GM12874 (cell line): ENCODE data around the gene RILPL2.

ENCODE experiments used
- TF ChIP-seq, protein P1 (sequence below): IDR thresholded peaks from 2 replicates; pipeline ENCODE4 v1.5.1; 2011; ENCODE audit warnings: low read depth, mild to moderate bottlenecking, control low read depth, low read length, moderate library complexity; ENCODE audit not compliant: insufficient read depth

The RILPL2 gene

GRCh38 chr12:123436017-123436964, at the start of gene RILPL2:
Gene RILPL2 (minus strand): TSS chr12:123436684. CDS start chr12:123436420, 264 bp downstream.
- TF ChIP-seq, protein P1, sequence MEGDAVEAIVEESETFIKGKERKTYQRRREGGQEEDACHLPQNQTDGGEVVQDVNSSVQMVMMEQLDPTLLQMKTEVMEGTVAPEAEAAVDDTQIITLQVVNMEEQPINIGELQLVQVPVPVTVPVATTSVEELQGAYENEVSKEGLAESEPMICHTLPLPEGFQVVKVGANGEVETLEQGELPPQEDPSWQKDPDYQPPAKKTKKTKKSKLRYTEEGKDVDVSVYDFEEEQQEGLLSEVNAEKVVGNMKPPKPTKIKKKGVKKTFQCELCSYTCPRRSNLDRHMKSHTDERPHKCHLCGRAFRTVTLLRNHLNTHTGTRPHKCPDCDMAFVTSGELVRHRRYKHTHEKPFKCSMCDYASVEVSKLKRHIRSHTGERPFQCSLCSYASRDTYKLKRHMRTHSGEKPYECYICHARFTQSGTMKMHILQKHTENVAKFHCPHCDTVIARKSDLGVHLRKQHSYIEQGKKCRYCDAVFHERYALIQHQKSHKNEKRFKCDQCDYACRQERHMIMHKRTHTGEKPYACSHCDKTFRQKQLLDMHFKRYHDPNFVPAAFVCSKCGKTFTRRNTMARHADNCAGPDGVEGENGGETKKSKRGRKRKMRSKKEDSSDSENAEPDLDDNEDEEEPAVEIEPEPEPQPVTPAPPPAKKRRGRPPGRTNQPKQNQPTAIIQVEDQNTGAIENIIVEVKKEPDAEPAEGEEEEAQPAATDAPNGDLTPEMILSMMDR, result 0 out of 2 replicates have a peak, but pooled peaks have one; percentile 6

DNA sequence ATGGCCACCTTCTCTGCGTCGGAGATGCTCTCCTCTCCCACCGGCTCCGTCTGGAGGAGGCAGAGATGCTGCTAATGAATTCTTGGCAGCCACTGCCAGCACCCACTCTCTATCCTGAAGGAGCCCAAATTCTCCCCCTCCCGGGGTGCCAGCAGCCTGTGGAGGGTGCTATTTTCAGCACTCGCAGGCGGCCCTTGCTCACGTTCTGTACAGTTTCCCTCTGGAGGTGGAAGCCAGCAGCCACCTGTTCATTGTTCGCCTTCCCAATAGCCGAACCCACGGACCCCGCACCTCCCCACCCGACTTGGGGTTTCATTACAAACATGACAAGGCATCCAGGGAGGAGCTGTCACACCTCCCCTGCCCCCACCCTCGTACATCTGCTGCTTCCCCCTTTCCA, 49.3 kb upstream of the RILPL2 start:
- TF ChIP-seq, protein P1, result no peak

DNA sequence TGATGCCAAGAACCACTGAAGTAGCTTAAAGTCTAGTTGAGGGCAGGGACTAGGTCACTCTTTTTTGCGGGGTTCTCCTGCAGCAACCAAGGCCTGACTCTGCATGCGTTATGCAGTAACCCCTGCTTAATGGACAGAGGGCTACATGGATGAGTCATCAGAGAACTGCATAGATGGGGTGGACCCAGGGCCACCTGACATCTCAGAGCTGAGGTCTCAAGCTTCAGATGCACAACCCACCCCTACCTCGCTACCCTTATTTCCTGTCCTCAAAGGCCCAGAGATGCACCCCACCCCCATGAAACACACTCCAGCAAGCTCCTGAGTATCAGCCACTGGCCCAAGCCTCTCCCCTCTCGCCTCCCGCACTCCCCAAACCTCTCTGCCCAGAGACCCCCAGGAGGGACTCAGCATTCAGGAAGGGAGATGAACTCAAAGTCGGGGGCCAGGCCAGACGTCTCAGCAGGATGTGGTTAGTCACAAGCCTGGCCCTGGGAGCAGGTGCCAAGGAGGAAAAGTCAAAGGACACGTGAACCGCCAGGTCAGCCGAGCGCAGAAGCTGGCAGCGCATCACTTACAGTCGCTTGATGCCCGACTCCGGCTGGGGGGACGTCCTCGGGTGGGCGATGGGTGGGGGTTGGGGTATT, 47.2 kb upstream of the RILPL2 start:
- TF ChIP-seq, protein P1, result no peak

GRCh38 chr12:123482876-123483275, 46.4 kb upstream of the RILPL2 start:
- TF ChIP-seq, protein P1, result no peak

DNA sequence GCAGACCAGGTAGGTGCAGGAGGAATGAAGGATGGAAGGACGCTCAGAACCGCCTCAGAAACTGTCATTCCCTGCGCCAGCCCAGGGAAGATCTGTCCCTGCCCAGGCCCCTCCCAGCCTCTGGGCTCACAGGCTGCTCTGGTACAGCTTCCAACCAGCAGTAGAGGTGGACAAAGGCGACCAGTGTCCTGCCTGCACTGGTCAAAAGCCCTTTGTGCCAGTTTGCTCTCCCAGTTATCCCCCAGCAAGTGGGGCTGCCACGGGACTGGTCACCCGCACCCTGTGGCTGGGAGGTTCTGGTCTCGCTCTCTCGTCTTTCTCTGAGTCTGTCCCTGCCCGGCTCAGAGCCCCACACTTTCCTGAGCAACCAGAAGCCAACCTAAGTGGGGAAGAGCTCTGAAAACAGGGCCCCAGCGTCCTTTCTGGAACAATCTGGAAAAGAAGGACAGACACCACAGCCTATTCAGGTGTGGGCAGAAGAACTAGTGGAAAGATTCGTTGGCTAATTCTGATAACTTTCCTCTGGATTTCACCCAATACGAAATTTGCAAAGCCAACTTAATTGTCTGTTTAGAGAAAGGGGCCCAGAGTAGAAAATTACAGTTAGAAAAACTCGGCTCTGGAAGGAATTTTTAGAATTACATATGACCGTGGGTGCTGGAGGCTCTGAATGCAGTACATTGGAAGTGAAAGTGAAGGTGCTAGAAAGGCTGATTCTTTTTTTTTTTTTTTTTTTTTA, 43.1 kb upstream of the RILPL2 start:
- TF ChIP-seq, protein P1, result no peak

GRCh38 chr12:123478762-123479161, 42.3 kb upstream of the RILPL2 start:
- TF ChIP-seq, protein P1, result no peak

- TF ChIP-seq, protein P1, result no peak
Observed at GRCh38 chr12:123478069-123478468, 41.6 kb upstream of the RILPL2 start.
